M059J (cell line): ENCODE measurements around the gene CERS6. TPM values are rescaled to one million over a fixed set of nuclear protein-coding genes. Genes with fewer than 3 reads are reported as not detected.
A peak's percentile ranks its signal among the peaks of the same experiment; 100 is the strongest.

Source experiments
- DNase-seq: peaks from one replicate; pipeline ENCODE4 v3.0.0-alpha.2; 2012; ENCODE audit warnings: low read depth
- total RNA-seq: library from RNA; depleted of rRNA; stranded (reverse); fragments of >200 nt; shearing (Covaris generic); gene quantifications from 2 replicates; pipeline ENCODE4 v1.2.3, GENCODE V29; 2014

Gene CERS6
- total RNA-seq, 1 experiment from 2014 or later, result 22.8 TPM

GRCh38 chr2:168529900-168530561 is 74.0 kb downstream of the CERS6 start:
- DNase-seq, result no peak

- no peak for DNase-seq
Measured at GRCh38 chr2:168530982-168531622, 75.0 kb downstream of the CERS6 start.

- no peak for DNase-seq
Measured at GRCh38 chr2:168534926-168535325, 78.9 kb downstream of the CERS6 start.

GRCh38 chr2:168536925-168537466 is 80.9 kb downstream of the CERS6 start:
- DNase-seq, result peak; percentile 27

DNA sequence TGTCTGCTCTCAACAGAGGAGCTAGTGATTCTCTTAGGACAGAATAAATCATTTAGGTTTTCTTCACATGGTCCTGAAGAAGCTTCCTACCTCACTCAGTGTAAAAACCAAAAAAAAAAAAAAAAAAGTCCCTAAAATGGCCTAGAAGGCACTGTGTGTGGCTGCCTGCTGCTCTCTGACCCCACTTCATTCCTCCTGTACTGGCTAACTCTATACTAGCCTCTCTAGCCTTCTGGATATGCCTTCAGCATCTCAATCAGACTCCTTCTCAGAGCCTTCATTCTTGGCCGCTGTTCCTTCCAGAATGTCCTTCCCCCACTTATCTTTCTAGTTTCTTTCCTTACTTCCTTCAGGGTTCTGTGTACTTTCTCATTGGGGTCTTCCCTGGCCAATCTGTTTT is 82.1 kb downstream of the CERS6 start:
- DNase-seq, result no peak

DNA sequence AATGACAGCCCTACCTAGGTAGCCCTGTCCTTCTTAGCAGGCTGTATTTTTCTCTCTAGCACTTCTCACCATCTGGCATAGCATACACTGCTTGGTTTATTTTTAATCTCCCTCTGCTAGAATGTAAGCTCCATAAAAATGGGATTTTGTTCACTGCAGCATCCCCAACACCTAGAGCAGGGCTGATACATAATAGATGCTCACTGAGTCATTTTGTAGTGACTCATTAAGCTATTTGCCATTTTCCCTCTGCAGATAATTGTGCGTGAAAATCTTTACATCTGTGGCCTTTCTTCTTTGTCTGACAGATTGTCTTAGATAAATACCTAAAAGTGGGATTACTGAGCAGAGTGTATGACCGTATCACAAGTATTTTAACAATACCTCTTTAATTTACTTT is 82.5 kb downstream of the CERS6 start:
- DNase-seq, result peak; percentile 23

GRCh38 chr2:168539945-168540344 is 83.9 kb downstream of the CERS6 start:
- DNase-seq, result no peak

- DNase-seq, result no peak
Measured at GRCh38 chr2:168541858-168542257, 85.8 kb downstream of the CERS6 start.

DNA sequence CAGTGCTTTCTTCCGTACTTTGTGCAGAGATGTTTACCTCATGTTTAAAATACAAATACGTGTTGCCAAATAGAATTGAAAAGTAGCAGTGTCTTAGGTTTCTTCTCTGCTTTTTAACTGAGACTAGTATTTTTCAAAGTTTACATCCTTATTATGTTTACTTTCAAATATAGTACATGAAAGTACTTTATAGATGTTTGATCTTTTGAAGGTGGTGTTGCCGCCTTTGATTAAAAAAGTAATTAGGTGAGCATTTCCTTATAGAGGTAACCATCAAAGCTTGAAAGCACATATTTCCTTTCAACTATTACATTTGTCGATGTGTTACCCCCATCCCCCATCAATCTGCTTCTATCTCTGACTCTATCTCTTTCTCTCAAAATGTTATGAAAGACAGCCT is 87.0 kb downstream of the CERS6 start:
- DNase-seq, result no peak

DNA sequence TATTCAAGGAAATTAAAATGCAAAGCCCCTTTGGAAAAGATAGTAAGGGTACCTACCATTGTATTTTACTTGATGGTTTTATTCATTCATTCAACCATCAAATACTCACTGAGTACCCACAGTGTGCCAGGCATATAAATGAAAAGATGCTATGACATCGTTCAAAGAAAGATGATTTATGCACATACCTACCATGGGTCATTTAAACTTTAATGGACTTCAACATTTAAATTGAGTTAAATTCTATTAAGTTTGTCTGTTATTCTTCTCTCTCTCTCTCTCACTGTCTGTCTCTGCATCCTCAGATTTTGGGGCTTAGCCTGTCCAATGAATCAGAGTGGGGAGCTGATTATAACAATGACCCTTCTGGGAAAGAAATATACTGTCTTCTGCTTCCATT is 87.9 kb downstream of the CERS6 start:
- no peak for DNase-seq

- peak; percentile 87 for DNase-seq
Measured at GRCh38 chr2:168545439-168546082, 89.5 kb downstream of the CERS6 start.

GRCh38 chr2:168550670-168551069 is 94.6 kb downstream of the CERS6 start:
- DNase-seq, result no peak

DNA sequence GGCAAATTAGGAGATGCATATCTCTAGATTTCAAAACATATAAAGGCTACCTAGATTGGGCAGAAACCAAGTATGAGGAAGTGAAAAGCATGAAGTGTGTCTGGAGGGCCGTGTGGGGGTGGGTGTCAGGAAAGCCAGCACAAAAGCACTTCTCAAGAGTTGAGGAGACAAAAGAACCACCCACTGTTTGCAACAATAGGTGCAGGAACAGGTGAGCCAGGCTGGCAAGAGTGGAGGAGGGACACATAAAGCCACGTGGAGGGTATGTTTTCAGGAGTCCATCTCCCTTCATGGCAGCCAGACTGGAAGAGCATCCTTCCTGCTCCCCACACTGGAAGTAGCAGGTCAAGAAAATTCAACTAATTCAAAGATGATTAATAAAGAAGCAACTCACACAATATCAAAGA is 96.4 kb downstream of the CERS6 start:
- DNase-seq, result no peak

GRCh38 chr2:168555283-168555682 is 99.2 kb downstream of the CERS6 start:
- no peak for DNase-seq

DNA sequence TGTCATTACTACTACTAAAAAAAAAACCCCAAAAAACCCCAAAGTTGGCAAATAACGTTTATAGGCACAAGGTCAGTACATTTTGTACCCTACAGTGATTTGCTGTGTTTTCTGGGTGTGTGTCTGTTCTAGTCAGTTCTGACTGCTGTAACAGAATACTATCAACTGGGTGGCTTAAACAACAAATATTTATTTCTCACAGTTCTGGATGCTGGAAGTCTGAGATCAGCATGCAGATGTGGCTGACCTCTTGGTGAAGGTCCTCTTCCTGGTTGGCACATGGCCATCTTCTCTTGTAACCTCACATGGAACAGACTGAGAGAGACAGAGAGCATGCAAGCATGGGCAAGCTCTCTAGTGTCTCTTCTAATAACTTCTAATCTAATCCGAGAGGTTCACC is 103.1 kb downstream of the CERS6 start:
- DNase-seq, result no peak

- no peak for DNase-seq
Measured at GRCh38 chr2:168560817-168561499, 104.9 kb downstream of the CERS6 start.

DNA sequence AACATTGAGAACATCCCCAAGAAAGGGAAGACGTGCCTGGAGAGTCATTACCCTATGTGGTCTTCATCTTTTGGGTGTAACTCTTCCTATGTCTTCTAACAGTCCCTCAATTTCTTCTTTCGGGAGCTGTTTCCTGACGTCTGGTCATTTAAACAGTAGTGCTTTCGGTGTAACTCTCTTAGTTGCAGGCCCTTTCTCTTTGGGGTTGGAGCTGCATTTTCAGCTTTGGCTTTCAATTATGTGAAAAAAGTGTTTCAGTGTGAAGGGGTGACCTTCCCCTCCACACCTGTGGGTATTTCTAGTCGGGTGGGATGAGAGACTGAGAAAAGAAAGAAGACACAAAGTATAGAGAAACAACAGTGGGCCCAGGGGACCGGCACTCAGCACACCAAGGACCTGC is 105.9 kb downstream of the CERS6 start:
- DNase-seq, result no peak

DNA sequence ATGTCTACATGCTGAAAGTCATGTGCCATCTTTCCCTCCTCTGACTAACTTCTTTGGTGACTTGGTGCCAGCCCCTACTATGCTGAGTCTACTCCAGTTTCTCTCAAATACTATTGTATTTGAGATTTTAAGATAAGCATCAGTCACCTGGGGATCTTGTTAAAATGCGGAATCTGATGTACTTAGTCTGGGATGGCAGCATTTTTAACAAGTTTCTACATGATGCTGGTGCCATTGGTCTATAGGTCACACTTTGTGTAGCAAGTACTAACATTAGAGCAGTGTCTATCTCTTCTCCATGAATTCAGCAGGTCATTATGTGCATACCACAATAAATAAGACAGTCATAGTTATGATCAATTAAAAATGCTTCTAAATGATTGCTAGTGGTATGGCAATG is 106.9 kb downstream of the CERS6 start:
- DNase-seq, result no peak

DNA sequence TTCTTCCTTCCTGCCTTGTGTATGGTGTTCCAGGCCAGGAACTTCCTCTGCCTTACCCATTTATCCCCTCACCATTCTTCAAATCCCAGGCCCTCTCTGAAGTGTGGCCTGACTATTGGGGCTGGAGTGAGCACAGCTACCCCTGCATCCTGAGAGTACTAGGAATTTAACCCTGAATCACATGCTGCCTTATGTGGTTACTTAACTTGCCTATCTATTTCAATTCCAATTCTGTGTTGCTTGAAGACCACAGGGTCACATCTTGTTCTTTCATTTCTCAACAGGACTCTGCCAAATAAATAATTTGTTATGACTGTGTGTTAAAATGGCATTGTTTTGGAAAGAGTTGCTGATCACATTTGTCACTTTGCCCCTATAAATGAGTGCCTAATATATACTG is 108.6 kb downstream of the CERS6 start:
- no peak for DNase-seq

GRCh38 chr2:168565112-168565511 is 109.0 kb downstream of the CERS6 start:
- DNase-seq, result peak; percentile 71

- no peak for DNase-seq
Measured at GRCh38 chr2:168565512-168565911, 109.4 kb downstream of the CERS6 start.

GRCh38 chr2:168566974-168567665 is 111.0 kb downstream of the CERS6 start:
- DNase-seq, result no peak
